AG04450 (cell line): ENCODE data around the gene NCOA4. TPM values are rescaled to one million over a fixed set of nuclear protein-coding genes. Genes with fewer than 3 reads are reported as not detected.
"Not testable (repeated sequence)": the region's sequence is repeated elsewhere in the genome, so short reads cannot be mapped to it uniquely, and the experiment has no call there.

Experiments
- CTCF ChIA-PET: fragments of 300-600, 350-600 bp; formaldehyde crosslinking; extraction: SDS; loops from one replicate; lab custom pipeline; 2022; ENCODE audit warnings: antibody characterized with exemption, inconsistent platforms; lab: Charles Lee
- POLR2A ChIA-PET: fragments of 350-600 bp; formaldehyde crosslinking; extraction: SDS; loops from one replicate; lab custom pipeline; 2021; ENCODE audit warnings: antibody characterized with exemption, inconsistent platforms; lab: Yijun Ruan, JAX
- DNase-seq: peaks from one replicate; pipeline ENCODE4 v3.0.0-alpha.2; 2011; ENCODE audit warnings: low read depth, low spot score
- H3K27ac ChIP-seq: one replicate; pipeline ENCODE4 v1.5.1; 2012; ENCODE audit warnings: low read depth, low read length, control low read depth
- H3K27me3 ChIP-seq: one replicate; pipeline ENCODE4 v1.6.0; 2012; ENCODE audit warnings: low read length; ENCODE audit not compliant: control insufficient read depth, insufficient read depth
- H3K4me3 ChIP-seq: 2 replicates; pipeline ENCODE4 v1.5.1; 2011; ENCODE audit warnings: mild to moderate bottlenecking, low read depth, low read length, control low read depth
- H3K9me3 ChIP-seq: 2 replicates; pipeline ENCODE4 v1.5.1; 2012; ENCODE audit warnings: low read length; ENCODE audit not compliant: control insufficient read depth, insufficient read depth
- polyA plus RNA-seq: library from polyadenylated mRNA; depleted of rRNA; stranded (reverse); fragments of >200 nt; gene quantifications from 2 replicates; pipeline ENCODE4 v1.2.3, GENCODE V29; 2011
- TF ChIP-seq, protein P1 (sequence below): IDR thresholded peaks from 2 replicates; pipeline ENCODE4 v1.5.1; 2011; ENCODE audit warnings: low read depth, low read length, control low read depth, inconsistent platforms

The NCOA4 gene
- polyA plus RNA-seq, 1 experiment, result 171 TPM

GRCh38 chr10:45983538-45984186 lies 46.8 kb downstream of the NCOA4 start:
- not testable (repeated sequence) for H3K4me3 ChIP-seq, H3K27ac ChIP-seq

GRCh38 chr10:45981367-45981766 lies 49.1 kb downstream of the NCOA4 start:
- H3K4me3 ChIP-seq, DNase-seq, H3K9me3 ChIP-seq, H3K27ac ChIP-seq, CTCF ChIA-PET, POLR2A ChIA-PET, H3K27me3 ChIP-seq: not testable (repeated sequence)

More at GRCh38 chr10:45983538-45984186, 46.8 kb downstream of the NCOA4 start:
- H3K9me3 ChIP-seq, POLR2A ChIA-PET, H3K27me3 ChIP-seq: not testable (repeated sequence)
- DNase-seq, result peak; percentile 27
- CTCF ChIA-PET, result interaction anchor here (1.1 to 1.6 kb wide), 2 partner anchors 44 to 46 kb away, joined by 5 to 8 read pairs; partner anchors contain the start of gene NCOA4
- TF ChIP-seq, protein P1, sequence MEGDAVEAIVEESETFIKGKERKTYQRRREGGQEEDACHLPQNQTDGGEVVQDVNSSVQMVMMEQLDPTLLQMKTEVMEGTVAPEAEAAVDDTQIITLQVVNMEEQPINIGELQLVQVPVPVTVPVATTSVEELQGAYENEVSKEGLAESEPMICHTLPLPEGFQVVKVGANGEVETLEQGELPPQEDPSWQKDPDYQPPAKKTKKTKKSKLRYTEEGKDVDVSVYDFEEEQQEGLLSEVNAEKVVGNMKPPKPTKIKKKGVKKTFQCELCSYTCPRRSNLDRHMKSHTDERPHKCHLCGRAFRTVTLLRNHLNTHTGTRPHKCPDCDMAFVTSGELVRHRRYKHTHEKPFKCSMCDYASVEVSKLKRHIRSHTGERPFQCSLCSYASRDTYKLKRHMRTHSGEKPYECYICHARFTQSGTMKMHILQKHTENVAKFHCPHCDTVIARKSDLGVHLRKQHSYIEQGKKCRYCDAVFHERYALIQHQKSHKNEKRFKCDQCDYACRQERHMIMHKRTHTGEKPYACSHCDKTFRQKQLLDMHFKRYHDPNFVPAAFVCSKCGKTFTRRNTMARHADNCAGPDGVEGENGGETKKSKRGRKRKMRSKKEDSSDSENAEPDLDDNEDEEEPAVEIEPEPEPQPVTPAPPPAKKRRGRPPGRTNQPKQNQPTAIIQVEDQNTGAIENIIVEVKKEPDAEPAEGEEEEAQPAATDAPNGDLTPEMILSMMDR, result peak; percentile 32

DNA sequence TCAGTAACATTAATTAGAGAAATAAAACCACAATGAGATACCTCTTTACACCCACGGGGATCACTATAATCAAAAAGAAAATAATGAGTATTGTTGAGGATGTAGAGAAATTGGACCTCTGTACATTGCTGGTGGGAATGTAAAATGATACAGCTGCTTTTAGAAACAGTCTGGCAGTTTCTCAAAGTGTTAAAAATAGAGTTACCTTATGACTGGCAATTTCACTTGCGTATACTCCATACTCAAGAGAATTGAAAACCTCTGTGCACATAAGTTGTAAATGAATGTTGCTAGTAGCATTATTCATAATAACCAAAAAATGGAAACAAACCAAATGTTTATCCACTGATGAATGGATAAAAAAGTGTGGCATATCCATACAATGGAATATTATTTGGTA lies 51.9 kb downstream of the NCOA4 start:
- H3K4me3 ChIP-seq, H3K9me3 ChIP-seq, H3K27ac ChIP-seq, DNase-seq, H3K27me3 ChIP-seq, POLR2A ChIA-PET, CTCF ChIA-PET: not testable (repeated sequence)

DNA sequence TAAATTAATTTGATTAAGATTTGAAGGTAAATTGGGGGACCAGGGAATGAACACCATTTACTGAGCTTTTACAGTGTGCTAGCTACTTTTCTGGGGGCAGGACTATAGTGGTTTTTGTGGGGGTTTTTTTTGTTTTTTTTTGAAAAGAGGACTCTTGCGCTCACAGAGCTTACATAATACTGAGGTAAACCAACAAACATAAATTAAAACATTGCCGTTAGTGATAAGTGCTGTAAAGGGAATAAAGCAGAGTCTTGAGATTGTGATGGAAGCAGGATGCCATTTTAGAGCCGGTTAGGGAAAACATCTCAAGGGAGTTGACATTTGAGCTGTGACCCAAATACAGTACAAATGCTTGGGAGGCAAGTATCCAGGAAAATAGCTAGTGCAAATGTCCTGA lies 56.4 kb downstream of the NCOA4 start:
- H3K27ac ChIP-seq, POLR2A ChIA-PET, DNase-seq, H3K9me3 ChIP-seq, H3K4me3 ChIP-seq, H3K27me3 ChIP-seq: not testable (repeated sequence)
- CTCF ChIA-PET, result interaction anchor here (0.7 kb wide), 1 partner anchor 10 kb away, joined by 3 read pairs; no protein-coding TSS in a partner anchor

GRCh38 chr10:45972813-45973169 lies 57.6 kb downstream of the NCOA4 start:
- DNase-seq, CTCF ChIA-PET, POLR2A ChIA-PET, H3K27me3 ChIP-seq, H3K9me3 ChIP-seq: not testable (repeated sequence)
- peak overlapping the region; percentile 77 for H3K4me3 ChIP-seq
- peak overlapping the region; percentile 31 for H3K27ac ChIP-seq

DNA sequence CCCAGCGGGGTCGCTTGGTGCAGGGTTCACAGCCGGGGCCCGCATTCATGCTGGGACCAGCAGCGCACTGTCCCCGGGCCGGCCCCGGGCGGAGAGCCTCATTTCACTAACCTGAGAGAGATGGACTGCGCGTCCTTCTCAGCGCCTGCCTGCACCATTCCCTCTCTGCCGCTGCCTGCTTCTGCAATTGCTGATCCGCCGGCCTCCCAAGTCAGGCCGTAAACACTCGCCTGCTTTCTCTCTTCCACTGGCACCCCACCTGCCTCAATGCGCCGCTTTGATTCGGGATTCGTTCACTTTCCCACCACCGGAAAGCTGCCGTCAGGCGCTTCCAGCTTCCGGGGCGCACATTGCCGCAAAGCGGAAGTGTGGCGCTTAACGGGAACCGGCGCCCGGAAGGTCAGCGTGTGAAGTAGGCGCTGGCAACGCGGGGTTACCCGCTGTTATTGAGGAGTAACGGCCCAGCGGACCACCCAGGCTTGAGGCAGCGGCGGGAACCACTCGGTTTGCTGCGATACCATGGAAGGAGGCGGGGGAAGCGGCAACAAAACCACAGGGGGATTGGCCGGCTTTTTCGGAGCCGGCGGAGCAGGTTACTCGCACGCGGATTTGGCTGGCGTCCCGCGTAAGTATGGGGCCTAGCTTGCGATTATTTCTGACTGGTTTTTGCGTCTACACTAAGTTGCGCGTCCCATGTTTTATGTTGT lies 58.2 kb downstream of the NCOA4 start, which contains the start of gene TIMM23:
TIMM23 (plus strand) TSS at position 384 of the 707 bp plus-strand sequence; CDS start at position 520, 136 bp downstream.
- CTCF ChIA-PET, H3K9me3 ChIP-seq, H3K27me3 ChIP-seq, POLR2A ChIA-PET: not testable (repeated sequence)
- Histone ChIP-seq H3K4me3 (peak within 1 kb of the TSS; percentile 77), H3K27ac (peak within 1 kb of the TSS; percentile 39)
- DNase-seq, result peak; percentile 43

GRCh38 chr10:45971742-45972105 lies 58.7 kb downstream of the NCOA4 start:
- CTCF ChIA-PET, H3K9me3 ChIP-seq, DNase-seq, H3K27me3 ChIP-seq, H3K27ac ChIP-seq, POLR2A ChIA-PET: not testable (repeated sequence)
- H3K4me3 ChIP-seq, result peak overlapping the region; percentile 77

GRCh38 chr10:45971019-45971418 lies 59.4 kb downstream of the NCOA4 start:
- POLR2A ChIA-PET, DNase-seq, H3K27ac ChIP-seq, H3K9me3 ChIP-seq, H3K27me3 ChIP-seq, CTCF ChIA-PET: not testable (repeated sequence)
- peak overlapping the region; percentile 77 for H3K4me3 ChIP-seq

DNA sequence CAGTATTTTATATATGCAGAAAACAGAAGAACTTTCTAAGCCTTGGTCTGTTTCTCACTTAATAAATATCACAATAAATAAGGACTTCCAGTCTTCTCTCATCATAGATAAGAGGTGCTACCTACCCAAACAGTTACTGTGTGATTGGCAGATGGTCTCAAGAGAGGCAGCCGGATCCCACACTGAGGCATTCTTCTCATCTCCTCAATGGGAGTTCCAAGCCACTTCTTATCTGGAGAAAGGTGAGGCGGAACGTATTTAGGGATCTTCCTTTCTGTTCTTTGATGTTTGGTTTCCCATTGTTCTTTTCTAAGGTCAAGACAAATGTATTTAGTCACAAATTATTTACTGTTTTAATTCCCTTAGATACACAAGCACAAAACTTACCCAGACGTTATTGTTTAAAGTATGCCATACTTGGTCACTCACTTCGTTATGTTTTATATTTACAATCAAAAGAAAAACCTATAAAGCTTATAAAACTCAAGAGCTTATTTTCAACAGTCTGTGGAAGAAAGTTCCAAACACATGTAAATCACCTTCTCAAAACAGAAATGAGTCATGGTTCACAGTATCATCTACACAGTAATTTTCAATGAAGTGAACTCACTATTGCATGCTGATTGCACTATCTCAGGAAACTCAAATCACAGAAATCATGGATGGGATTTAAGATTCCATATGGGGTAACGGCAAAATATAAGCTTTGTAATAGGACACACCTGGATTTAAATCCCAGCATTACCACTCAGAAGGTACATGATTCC lies 67.6 kb downstream of the NCOA4 start:
- H3K27ac ChIP-seq, DNase-seq, POLR2A ChIA-PET, CTCF ChIA-PET, H3K27me3 ChIP-seq, H3K9me3 ChIP-seq, H3K4me3 ChIP-seq: not testable (repeated sequence)

- H3K4me3 ChIP-seq, CTCF ChIA-PET, H3K9me3 ChIP-seq, POLR2A ChIA-PET, DNase-seq, H3K27me3 ChIP-seq, H3K27ac ChIP-seq: not testable (repeated sequence)
Measured at GRCh38 chr10:45957928-45958327, 72.5 kb downstream of the NCOA4 start.

DNA sequence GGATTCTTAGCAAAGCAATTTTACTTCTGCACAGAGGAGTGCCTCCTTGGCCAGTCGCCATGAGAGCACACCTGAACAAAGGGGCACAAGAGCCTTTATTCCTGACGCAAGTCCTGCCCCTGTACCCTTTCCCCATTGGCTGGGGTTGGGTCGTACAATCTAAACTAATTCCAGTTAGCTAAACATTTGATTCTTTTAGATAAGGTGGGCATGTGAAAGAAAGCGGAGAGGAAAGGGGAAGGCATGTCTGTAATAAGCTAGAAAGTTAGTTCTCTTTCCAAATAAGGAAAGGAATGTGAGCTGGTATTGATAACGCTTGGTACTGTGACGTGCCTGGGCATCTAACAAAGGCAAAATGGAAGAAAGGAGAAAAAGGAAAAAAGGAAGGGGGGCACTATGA lies 73.8 kb downstream of the NCOA4 start:
- H3K27ac ChIP-seq, DNase-seq, H3K9me3 ChIP-seq, H3K27me3 ChIP-seq, H3K4me3 ChIP-seq, POLR2A ChIA-PET, CTCF ChIA-PET: not testable (repeated sequence)
